SK-N-SH (cell line): ENCODE results near the gene MAP7. TPM values are rescaled to one million over a fixed set of nuclear protein-coding genes. Genes with fewer than 3 reads are reported as not detected.

Source experiments
- CTCF ChIA-PET: fragments of 300-600, 350-600 bp; formaldehyde crosslinking; extraction: SDS; loops from one replicate; lab custom pipeline; 2021; lab: Yijun Ruan, JAX
- POLR2A ChIA-PET: fragments of 350-600 bp; sonication (Branson Sonifier 250); formaldehyde crosslinking; extraction: SDS; loops from one replicate; lab custom pipeline; 2020; ENCODE audit warnings: antibody characterized with exemption, inconsistent platforms; lab: Yijun Ruan, JAX
- DNase-seq: peaks from one replicate; pipeline ENCODE4 v3.0.0; 2012
- H2AFZ ChIP-seq: fragments of 200-600 bp; sonication (generic); 2 replicates; pipeline ENCODE4 v1.8.1; 2016; ENCODE audit warnings: antibody characterized with exemption, mild to moderate bottlenecking, low read depth
- H3F3A ChIP-seq: fragments of 200-600 bp; sonication (generic); replicated peaks from 2 replicates; pipeline ENCODE3; 2016; ENCODE audit warnings: antibody characterized with exemption, mild to moderate bottlenecking; ENCODE audit not compliant: insufficient read depth
- H3K27ac ChIP-seq, 2 experiments: fragments of 200-500 bp in 1 of 2; fragments of 200-600 bp in 1 of 2; sonication (Bioruptor generic) in 1 of 2; sonication (generic), shearing (Covaris generic) in 1 of 2; 2 replicates each; pipeline versions ENCODE4 v1.5.1 to v1.6.1; 2014 to 2016; ENCODE audit warnings: low read depth in 2 of 2, inconsistent platforms in 1 of 2, low read length in 1 of 2, mild to moderate bottlenecking in 1 of 2, mixed read lengths in 1 of 2
- H3K27me3 ChIP-seq: fragments of 200-600 bp; sonication (generic), shearing (Covaris generic); 2 replicates; pipeline ENCODE4 v1.6.1; 2016; ENCODE audit warnings: mixed run types; ENCODE audit not compliant: insufficient read depth
- H3K36me3 ChIP-seq, 2 experiments: fragments of 200-500 bp in 1 of 2; fragments of 200-600 bp in 1 of 2; sonication (Bioruptor generic) in 1 of 2; sonication (generic) in 1 of 2; replicated peaks in 1 of 2; 2 replicates each; pipeline versions ENCODE3 to v1.5.1; 2014 to 2016; ENCODE audit warnings: low read length in 1 of 2, mild to moderate bottlenecking in 1 of 2; ENCODE audit not compliant: insufficient read depth in 2 of 2, control insufficient read depth in 1 of 2
- H3K4me1 ChIP-seq, 2 experiments: fragments of 200-500 bp in 1 of 2; fragments of 200-600 bp in 1 of 2; sonication (Bioruptor generic) in 1 of 2; sonication (generic), shearing (Covaris generic) in 1 of 2; 2 replicates each; pipeline versions ENCODE4 v1.5.1 to v1.6.1; 2014 to 2016; ENCODE audit warnings: low read depth in 1 of 2, low read length in 1 of 2, mixed run types in 1 of 2; ENCODE audit not compliant: insufficient read depth in 2 of 2, control insufficient read depth in 1 of 2
- H3K4me2 ChIP-seq: fragments of 200-600 bp; sonication (generic), shearing (Covaris generic); 2 replicates; pipeline ENCODE4 v1.6.1; 2017; ENCODE audit warnings: mixed run types
- H3K4me3 ChIP-seq, 2 experiments: fragments of 200-500 bp in 1 of 2; fragments of 200-600 bp in 1 of 2; sonication (Bioruptor generic) in 1 of 2; sonication (generic), shearing (Covaris generic) in 1 of 2; 2 replicates each; pipeline versions ENCODE4 v1.5.1 to v1.8.1; 2014 to 2016; ENCODE audit warnings: low read depth in 2 of 2, inconsistent platforms in 1 of 2, low read length in 1 of 2, mild to moderate bottlenecking in 1 of 2, mixed read lengths in 1 of 2, moderate library complexity in 1 of 2
- H3K79me2 ChIP-seq: fragments of 200-600 bp; sonication (generic); 2 replicates; pipeline ENCODE4 v1.8.1; 2017; ENCODE audit warnings: mild to moderate bottlenecking; ENCODE audit not compliant: insufficient read depth
- H3K9ac ChIP-seq: fragments of 200-600 bp; sonication (generic); 2 replicates; pipeline ENCODE4 v1.6.1; 2017; ENCODE audit warnings: mixed run types
- H3K9me2 ChIP-seq: fragments of 200-600 bp; sonication (generic); 2 replicates; pipeline ENCODE4 v1.6.1; 2017; ENCODE audit warnings: mixed run types
- H3K9me3 ChIP-seq: fragments of 200-600 bp; sonication (generic); 2 replicates; pipeline ENCODE4 v1.6.1; 2017; ENCODE audit warnings: mixed run types, mild to moderate bottlenecking, moderate library complexity
- H4K20me1 ChIP-seq: fragments of 200-600 bp; sonication (generic); 2 replicates; pipeline ENCODE4 v1.6.1; 2017; ENCODE audit warnings: mild to moderate bottlenecking, mixed run types; ENCODE audit not compliant: insufficient read depth
- ELF1 ChIP-seq: IDR thresholded peaks from 2 replicates; pipeline ENCODE4 v1.4.0; 2012
- FOXJ3 ChIP-seq: sonication (generic); formaldehyde crosslinking; IDR thresholded peaks from 2 replicates; pipeline ENCODE4 v1.5.1; 2020; ENCODE audit warnings: mild to moderate bottlenecking, missing genetic modification reagents
- GATA2 ChIP-seq: sonication (generic); formaldehyde crosslinking; IDR thresholded peaks from 2 replicates; pipeline ENCODE4 v1.5.0; 2020; ENCODE audit warnings: mild to moderate bottlenecking, missing genetic modification reagents
- JUND ChIP-seq: IDR thresholded peaks from 2 replicates; pipeline ENCODE4 v1.4.0; 2012
- MEF2A ChIP-seq: IDR thresholded peaks from 2 replicates; pipeline ENCODE4 v1.4.0; 2012; ENCODE audit warnings: low read depth, borderline replicate concordance
- NFIC ChIP-seq: IDR thresholded peaks from 2 replicates; pipeline ENCODE4 v1.4.0; 2012; ENCODE audit warnings: borderline replicate concordance
- RFX5 ChIP-seq: IDR thresholded peaks from 2 replicates; pipeline ENCODE4 v1.6.1; 2012; ENCODE audit warnings: mild to moderate bottlenecking, improper control_type of control experiment, low read length
- RXRA ChIP-seq: IDR thresholded peaks from 2 replicates; pipeline ENCODE4 v1.4.0; 2012; ENCODE audit warnings: low read depth, mild to moderate bottlenecking, borderline replicate concordance
- TCF12 ChIP-seq: IDR thresholded peaks from 2 replicates; pipeline ENCODE4 v1.4.0; 2012
- TEAD4 ChIP-seq: IDR thresholded peaks from 2 replicates; pipeline ENCODE4 v1.4.0; 2012; ENCODE audit warnings: mild to moderate bottlenecking, borderline replicate concordance; ENCODE audit not compliant: insufficient read depth
- YY1 ChIP-seq: IDR thresholded peaks from 2 replicates; pipeline ENCODE4 v1.4.0; 2012; ENCODE audit warnings: low read depth, mild to moderate bottlenecking
- WGBS: methylation state at CpG from one replicate; pipeline ENCODE4 v1.1.6; 2017; ENCODE audit warnings: low lambda C conversion rate; 5-methylcytosine and 5-hydroxymethylcytosine counted together
- polyA plus RNA-seq, 3 experiments: library from polyadenylated mRNA; depleted of rRNA; stranded (reverse); fragments of >200 nt; gene quantifications; 2 replicates each; pipeline ENCODE4 v1.2.3, GENCODE V29; 2012
- TF ChIP-seq, protein P1 (sequence below): fragments of 200-600 bp; sonication (generic); IDR thresholded peaks from 2 replicates; pipeline ENCODE4 v1.6.1; 2017; ENCODE audit warnings: antibody characterized with exemption, mild to moderate bottlenecking, moderate library complexity
- TF ChIP-seq, protein P2 (sequence below): fragments of 150-350 bp; IDR thresholded peaks from 2 replicates; pipeline ENCODE4 v1.6.1; 2016; ENCODE audit warnings: mild to moderate bottlenecking, low read depth, low read length
- TF ChIP-seq, protein P3 (sequence below): IDR thresholded peaks from 2 replicates; pipeline ENCODE4 v1.6.1; 2012; ENCODE audit warnings: mild to moderate bottlenecking, low read depth, low read length, moderate library complexity

The MAP7 gene
- polyA plus RNA-seq, 1 of the 3 experiments (the other 2 are of a cell fraction): 0.76 TPM

DNA sequence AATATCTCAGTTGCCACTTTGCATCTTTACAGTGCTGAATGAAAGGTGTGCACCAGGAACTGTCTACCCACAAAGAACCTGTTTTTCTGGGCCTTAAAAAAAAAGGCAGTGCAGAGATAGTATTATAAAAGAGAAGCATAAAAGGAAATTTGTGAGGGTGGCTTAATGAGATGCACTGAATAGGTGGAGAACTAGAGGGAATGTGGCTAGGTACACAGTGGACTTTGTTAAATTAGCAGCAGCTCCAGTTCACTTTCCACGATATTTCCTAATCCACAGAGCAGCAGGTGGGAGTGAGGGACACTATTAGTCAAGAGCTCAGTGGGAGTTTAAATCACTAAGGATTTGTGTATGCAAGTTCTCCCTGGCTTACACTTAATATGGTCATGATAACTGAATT is 38.8 kb downstream of the MAP7 start:
- Histone ChIP-seq H3K9me3 (no peaks in the 10 kb centered on the region), H2AFZ (no peak overlapping the region), H3K4me1 (peaks cover 0 to 8% of the 10 kb centered on the region in 2 experiments; a peak in 2 of 4 replicates), H3K4me3 (no peak overlapping the region), H3K4me2 (no peak overlapping the region), H3F3A (no peaks in the 10 kb centered on the region), H3K9me2 (no peaks in the 10 kb centered on the region), H3K79me2 (no peaks in the 10 kb centered on the region), H3K27ac (no peak overlapping the region), H3K36me3 (no peaks in the 10 kb centered on the region), H3K9ac (no peak overlapping the region), H3K27me3 (no peaks in the 10 kb centered on the region), H4K20me1 (no peaks in the 10 kb centered on the region)
- POLR2A ChIA-PET: no interaction called here
- 65% methylated on average over 1 of the region's 1 CpG for WGBS
- CTCF ChIA-PET: interaction anchor here (0.9 to 2.7 kb wide), 4 partner anchors 9 to 58 kb away, joined by 3 to 6 read pairs (median 4); partner anchors contain the start of gene MAP7
- TF ChIP-seq RXRA: no peak
- TF ChIP-seq GATA2 (CRISPR knock-in tag): no peak
- TF ChIP-seq TEAD4: no peak
- TF ChIP-seq, protein P1, sequence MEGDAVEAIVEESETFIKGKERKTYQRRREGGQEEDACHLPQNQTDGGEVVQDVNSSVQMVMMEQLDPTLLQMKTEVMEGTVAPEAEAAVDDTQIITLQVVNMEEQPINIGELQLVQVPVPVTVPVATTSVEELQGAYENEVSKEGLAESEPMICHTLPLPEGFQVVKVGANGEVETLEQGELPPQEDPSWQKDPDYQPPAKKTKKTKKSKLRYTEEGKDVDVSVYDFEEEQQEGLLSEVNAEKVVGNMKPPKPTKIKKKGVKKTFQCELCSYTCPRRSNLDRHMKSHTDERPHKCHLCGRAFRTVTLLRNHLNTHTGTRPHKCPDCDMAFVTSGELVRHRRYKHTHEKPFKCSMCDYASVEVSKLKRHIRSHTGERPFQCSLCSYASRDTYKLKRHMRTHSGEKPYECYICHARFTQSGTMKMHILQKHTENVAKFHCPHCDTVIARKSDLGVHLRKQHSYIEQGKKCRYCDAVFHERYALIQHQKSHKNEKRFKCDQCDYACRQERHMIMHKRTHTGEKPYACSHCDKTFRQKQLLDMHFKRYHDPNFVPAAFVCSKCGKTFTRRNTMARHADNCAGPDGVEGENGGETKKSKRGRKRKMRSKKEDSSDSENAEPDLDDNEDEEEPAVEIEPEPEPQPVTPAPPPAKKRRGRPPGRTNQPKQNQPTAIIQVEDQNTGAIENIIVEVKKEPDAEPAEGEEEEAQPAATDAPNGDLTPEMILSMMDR: no peak
- TF ChIP-seq TCF12: no peak
- TF ChIP-seq, protein P2, sequence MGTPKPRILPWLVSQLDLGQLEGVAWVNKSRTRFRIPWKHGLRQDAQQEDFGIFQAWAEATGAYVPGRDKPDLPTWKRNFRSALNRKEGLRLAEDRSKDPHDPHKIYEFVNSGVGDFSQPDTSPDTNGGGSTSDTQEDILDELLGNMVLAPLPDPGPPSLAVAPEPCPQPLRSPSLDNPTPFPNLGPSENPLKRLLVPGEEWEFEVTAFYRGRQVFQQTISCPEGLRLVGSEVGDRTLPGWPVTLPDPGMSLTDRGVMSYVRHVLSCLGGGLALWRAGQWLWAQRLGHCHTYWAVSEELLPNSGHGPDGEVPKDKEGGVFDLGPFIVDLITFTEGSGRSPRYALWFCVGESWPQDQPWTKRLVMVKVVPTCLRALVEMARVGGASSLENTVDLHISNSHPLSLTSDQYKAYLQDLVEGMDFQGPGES: no peak
- TF ChIP-seq RFX5: no peak
- no peak for TF ChIP-seq YY1
- no peak for TF ChIP-seq JUND
- TF ChIP-seq MEF2A: no peak
- TF ChIP-seq FOXJ3 (CRISPR knock-in tag): no peak
- TF ChIP-seq, protein P3, sequence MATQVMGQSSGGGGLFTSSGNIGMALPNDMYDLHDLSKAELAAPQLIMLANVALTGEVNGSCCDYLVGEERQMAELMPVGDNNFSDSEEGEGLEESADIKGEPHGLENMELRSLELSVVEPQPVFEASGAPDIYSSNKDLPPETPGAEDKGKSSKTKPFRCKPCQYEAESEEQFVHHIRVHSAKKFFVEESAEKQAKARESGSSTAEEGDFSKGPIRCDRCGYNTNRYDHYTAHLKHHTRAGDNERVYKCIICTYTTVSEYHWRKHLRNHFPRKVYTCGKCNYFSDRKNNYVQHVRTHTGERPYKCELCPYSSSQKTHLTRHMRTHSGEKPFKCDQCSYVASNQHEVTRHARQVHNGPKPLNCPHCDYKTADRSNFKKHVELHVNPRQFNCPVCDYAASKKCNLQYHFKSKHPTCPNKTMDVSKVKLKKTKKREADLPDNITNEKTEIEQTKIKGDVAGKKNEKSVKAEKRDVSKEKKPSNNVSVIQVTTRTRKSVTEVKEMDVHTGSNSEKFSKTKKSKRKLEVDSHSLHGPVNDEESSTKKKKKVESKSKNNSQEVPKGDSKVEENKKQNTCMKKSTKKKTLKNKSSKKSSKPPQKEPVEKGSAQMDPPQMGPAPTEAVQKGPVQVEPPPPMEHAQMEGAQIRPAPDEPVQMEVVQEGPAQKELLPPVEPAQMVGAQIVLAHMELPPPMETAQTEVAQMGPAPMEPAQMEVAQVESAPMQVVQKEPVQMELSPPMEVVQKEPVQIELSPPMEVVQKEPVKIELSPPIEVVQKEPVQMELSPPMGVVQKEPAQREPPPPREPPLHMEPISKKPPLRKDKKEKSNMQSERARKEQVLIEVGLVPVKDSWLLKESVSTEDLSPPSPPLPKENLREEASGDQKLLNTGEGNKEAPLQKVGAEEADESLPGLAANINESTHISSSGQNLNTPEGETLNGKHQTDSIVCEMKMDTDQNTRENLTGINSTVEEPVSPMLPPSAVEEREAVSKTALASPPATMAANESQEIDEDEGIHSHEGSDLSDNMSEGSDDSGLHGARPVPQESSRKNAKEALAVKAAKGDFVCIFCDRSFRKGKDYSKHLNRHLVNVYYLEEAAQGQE: no peak
- no peak for TF ChIP-seq NFIC
- no peak for TF ChIP-seq ELF1
- no peak for DNase-seq
